Kidney tubule cell (primary cell): Measurements from ENCODE around the gene GAREM1.
A peak's percentile ranks its signal among the peaks of the same experiment; 100 is the strongest.
"Not testable (repeated sequence)": the region's sequence is repeated elsewhere in the genome, so short reads cannot be mapped to it uniquely, and the experiment has no call there.

Source experiments
- DNase-seq: peaks from one replicate; pipeline ENCODE4 v3.0.0-alpha.2; 2018; ENCODE audit warnings: low spot score

Gene GAREM1

DNA sequence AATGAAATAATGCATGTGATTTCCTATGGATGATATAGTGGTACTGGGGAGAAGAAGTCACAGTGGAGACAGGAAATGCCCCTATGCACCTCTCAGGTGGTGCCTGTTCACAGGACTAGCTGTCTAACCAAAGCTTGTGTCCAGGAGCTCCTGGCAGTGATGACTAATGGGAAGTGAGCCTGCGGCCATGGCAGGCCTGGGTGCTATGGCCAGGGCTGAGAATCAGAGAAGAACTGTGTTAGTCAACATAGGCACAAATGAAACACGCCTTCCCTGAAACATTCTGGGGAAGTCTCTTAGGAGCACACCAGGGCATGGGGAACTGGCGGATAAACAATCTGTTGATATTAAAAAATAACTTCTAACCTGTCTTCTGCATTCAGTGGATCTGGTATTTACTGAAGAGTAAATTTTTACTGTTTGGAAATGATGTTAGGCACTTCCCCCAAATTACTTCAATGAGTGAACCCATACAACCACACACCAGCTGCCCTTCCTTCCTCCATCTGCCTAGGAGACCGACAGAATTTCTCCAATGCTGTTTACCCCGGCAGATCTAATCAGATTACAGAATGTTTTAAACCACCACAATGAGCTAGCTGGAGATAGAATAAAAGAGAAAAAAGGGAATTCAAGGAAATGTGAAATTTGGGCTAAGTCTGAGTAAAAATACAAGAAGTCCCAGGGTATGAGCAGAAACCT lies 213.4 kb downstream of the GAREM1 start:
- DNase-seq: peak; percentile 55

GRCh38 chr18:32255570-32255969 lies 215.1 kb downstream of the GAREM1 start:
- no peak for DNase-seq

- no peak for DNase-seq
These were observed 218.4 kb downstream of the GAREM1 start for GRCh38 chr18:32252141-32252860.

DNA sequence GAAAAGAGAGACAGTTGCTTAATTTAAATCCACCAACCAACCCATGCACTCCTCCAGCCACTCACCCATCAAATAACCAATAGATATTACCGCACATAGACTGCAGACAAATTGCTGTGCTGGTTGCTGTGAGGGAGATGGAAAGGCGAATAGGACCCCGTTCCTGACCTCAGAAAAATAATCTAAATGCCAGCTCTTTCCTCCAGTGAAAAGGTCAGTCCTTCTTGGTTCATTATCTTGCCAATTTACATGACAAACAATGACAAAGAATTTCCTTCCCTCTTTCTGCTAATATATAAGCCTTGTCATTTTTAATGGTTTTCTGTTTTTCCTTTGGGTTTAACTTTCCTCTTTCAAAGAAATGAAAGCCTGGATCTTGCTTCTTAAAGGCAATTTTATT lies 219.2 kb downstream of the GAREM1 start:
- no peak for DNase-seq

DNA sequence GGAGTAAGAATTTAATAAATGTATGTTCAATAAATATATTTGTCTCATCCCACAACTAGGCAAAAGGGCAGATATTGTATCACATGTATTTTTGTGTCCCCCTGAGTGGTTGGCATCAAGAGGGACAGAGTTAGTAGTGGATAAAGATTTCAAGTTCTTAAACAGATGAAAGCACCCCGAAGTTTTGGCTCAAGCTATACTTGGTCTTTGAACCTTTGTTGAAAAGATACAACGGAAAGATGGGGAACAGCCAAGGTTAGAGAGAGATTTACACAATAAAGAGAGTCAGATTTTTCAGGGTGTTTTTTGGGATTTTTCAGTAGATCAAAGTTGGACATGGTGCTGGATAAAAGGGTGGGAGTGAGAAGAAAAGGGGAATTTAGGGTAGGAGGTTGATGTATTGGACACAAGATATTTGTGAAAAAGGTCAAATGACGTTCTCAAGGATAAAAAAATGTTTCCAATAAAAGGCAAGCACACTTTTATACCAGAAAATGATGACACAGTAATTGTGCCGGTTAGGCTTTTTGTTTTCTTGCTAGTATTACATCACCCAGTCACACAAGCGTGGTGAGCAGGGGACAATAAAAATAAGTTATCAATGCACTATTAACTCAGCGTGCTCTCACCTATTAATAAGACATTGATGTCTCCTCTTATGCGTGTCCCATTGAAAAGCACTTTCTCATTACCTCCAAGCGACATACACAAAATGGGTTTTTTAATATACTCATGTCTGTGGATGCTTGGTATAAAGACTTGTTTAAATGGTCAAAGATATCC lies 221.3 kb downstream of the GAREM1 start:
- no peak for DNase-seq

- DNase-seq: no peak
These were observed 225.8 kb downstream of the GAREM1 start for GRCh38 chr18:32244881-32245280.

GRCh38 chr18:32243358-32243757 lies 227.3 kb downstream of the GAREM1 start:
- DNase-seq: no peak

DNA sequence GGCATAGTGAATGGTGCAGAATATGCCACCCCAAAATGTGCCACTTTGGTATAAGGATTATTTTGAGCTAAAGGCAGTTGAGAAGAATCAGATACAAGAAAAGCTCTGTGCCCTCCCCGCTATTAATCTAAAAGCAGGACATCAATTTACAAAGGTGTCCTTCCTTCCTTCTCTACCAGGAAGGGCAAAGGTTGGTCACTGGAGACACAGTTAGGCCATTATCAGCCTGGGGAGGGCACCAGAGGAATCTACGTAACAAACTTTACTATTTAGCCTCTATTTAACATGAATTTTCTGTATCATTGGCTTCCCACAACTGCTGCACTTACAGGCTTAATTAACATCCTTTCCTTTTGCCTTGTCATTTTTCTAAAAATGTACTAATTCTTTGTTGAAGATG lies 228.3 kb downstream of the GAREM1 start:
- no peak for DNase-seq

DNA sequence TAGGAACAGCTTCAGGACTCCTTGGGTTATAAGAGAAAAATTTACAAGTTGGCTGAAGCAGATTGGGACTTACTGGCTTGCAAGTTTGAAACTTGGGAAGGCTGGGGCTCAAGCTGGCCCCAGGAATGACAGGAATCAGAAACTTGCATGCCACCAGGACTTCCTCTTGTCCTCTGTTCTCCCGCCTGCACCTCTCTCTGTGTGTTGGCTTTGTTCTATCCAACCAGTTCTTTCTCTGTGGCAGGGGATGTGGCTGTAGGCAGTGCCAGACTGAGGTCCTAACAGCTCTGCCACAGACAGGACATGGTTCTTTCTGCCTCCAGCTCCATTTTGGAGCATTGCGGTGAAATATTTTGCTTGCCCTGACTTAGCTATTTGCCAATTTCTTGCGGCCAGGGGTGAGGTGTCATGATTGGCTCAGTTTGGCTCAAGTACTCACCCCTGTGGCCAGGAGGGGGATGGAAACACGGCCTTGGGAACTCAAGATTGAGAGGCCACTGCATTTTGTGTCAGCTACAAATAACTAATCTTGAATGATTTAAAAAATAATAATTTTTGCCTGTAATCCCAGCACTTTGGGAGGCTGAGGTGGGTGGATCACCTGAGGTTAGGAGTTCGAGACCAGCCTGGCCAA lies 231.9 kb downstream of the GAREM1 start:
- DNase-seq: no peak

DNA sequence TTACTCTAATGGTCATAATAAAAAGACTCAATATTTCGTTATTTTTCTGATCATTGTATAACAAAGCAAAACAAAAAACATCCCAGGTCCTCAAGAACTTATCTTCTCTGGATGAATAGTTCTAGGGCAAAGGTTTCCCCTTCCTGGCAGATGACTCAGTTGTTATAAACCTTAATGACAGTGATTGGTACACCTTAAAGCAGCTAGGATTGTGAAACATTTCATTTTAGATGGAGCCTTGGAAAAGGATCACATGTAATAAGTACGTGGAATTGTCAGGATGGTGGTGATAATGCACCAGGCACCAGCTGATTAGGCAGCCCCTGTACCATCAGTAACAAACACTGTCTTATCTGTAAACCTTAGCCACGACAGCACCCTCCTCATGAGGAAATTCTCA lies 233.6 kb downstream of the GAREM1 start:
- DNase-seq: peak; percentile 30

GRCh38 chr18:32233348-32233747 lies 237.3 kb downstream of the GAREM1 start:
- not testable (repeated sequence) for DNase-seq

DNA sequence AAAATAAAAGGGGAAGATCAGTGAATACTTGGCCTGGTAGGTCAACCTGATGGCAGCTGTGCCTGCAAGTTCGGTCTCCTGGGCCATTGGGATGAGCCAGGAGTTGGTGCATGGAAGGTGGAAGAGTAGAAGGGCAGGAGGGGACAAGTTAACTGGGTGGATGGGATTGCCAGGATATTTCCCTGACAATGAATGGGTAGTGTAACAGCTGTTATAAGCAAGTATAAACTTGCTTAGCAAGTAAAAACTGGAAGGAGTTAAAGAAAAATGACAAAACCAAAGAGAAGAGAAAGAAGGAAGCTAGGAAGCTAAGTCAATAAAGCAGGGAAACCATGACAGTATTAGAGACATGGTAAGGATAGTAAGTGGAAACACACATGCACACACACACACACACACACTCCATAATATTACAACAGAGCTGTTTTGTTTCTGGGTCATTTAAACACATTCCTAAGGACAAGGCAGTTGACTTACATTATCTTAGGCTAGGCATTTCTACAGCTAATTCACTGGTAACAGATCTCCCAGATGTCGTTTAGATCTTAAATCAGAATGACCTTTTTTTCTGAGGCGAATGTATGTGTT lies 251.2 kb downstream of the GAREM1 start:
- no peak for DNase-seq

DNA sequence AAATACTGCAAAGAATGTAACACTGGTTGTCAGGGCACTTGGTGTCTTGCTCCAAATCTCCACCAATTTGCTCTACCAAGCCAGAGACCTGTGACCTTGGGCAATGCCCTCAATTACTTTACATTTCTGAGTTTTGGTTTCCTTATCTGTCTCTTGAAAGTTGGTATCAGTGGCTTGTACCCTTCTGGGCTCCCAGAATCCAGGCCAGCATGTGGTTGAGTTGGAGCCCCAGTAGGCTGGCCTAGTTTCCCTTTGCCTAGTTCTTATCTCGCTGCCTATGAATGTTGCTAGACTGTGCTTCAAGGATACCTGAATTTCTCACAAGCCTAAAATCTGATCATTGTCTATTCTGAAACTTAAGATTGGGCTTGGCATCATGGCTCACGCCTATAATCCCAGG lies 254.3 kb downstream of the GAREM1 start:
- DNase-seq: no peak

DNA sequence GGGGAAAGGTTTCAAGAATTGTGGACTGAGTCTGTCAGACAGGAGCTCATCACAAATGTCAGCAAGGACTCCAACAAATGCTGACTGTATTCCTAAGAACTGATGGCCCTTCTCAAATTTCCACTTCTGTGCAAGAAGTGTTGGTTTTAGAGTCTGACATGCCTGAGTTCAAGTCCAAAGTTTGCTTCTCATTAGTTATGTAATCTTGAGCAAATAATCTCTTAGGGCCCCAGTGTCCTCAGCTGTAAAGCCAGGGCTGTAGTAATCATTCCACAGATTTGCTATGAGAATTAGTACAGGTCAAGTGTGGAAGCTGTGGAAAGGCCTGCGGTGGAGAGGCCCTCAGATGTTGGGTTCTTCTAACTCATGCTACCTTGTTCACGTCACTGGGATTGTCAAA lies 257.0 kb downstream of the GAREM1 start:
- DNase-seq: no peak
